ENCODE data around the gene PDP2.
"Not testable (repeated sequence)": the region's sequence is repeated elsewhere in the genome, so short reads cannot be mapped to it uniquely, and the experiment has no call there.

The PDP2 gene

DNA sequence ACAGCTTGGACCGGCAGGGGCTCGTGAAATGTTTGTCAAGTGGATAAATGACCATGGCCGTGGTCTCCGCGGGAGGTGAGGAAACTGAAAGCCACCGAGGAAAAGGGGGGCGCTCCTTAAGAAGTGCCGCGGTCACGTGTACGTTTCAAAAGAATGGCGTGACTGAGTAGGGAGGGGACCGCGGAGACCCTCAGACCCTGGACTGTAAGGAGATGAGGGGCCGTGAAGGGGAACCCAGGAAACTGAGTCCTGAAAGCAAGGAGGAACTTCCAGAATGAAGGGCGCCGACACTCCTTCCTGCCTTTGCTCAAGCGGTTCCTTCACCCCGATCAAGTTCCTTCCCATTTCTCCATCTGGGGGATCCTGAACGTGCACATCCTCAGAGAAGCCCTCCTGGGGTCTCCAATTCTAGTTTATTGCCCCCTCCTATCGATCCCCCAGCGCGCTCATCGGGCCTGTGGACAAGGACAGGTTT lies 54.6 kb downstream of the PDP2 start:
- Histone ChIP-seq H3K4me1 (ENCODE audit: control insufficient read depth, insufficient read depth, low read length, poor library complexity, severe bottlenecking) (peaks cover 21% of the 10 kb centered on the region), H3K36me3 (ENCODE audit: control insufficient read depth, insufficient read depth, low read length) (peaks cover 18% of the 10 kb centered on the region)
- DNase-seq: not testable (repeated sequence)

DNA sequence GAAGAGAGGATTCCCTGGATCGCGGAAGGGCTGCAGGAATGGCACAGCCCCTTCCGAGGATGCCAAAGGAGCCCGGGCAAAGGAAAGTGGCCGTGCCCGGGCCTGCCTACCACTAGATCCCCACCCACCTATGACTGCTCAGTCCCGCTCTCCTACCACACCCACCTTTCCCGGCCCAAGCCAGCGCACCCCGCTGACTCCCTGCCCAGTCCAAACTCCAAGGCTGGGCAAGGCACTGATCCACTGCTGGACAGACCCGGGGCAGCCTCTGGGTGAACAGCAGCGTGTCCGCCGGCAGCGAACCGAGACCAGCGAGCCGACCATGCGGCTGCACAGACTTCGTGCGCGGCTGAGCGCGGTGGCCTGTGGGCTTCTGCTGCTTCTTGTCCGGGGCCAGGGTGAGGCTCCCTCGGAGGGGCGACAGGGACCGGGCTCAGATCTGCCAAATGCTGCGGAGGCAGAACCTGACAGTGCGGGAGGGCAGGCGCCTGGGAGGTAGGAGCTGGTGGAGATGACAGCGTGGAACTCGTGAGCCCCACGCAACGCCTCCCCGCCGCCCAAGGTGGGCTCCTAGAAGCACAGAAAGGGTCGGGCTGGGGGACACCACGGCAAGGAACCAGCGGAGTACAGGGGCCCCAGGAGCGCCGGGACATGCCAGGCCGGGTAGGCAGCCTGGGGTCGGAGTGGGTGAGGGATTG lies 55.1 kb downstream of the PDP2 start, which contains the start of gene CES2:
Gene CES2, plus strand, starts transcription at position 203 of the 698 bp plus-strand sequence. Its CDS starts 120 bp downstream, at position 323.
- H3K36me3 ChIP-seq (ENCODE audit: control insufficient read depth, insufficient read depth, low read length): peaks cover 24% of the 10 kb centered on the region
- no peaks in the 10 kb centered on the region for H3K27me3 ChIP-seq (replicated peaks; ENCODE audit: control insufficient read depth, insufficient read depth, low read length, poor library complexity, severe bottlenecking)
- H3K4me3 ChIP-seq (ENCODE audit: insufficient read depth, low read depth, low read length, poor library complexity, severe bottlenecking): peak within 1 kb of the TSS; percentile 97
- H3K9me3 ChIP-seq (ENCODE audit: control insufficient read depth, low read length): no peaks in the 10 kb centered on the region
- H3K27ac ChIP-seq (ENCODE audit: insufficient read depth, low read length, poor library complexity, severe bottlenecking): peak within 1 kb of the TSS; percentile 92
- no peak for DNase-seq
- peaks cover 21% of the 10 kb centered on the region for H3K4me1 ChIP-seq (ENCODE audit: control insufficient read depth, insufficient read depth, low read length, poor library complexity, severe bottlenecking)

More for the DNA sequence above, 54.6 kb downstream of the PDP2 start:
- H3K27ac ChIP-seq (ENCODE audit: insufficient read depth, low read length, poor library complexity, severe bottlenecking): peak overlapping the region; percentile 92
- H3K27me3 ChIP-seq (replicated peaks; ENCODE audit: control insufficient read depth, insufficient read depth, low read length, poor library complexity, severe bottlenecking); H3K9me3 ChIP-seq (ENCODE audit: control insufficient read depth, low read length): not testable (repeated sequence)
- H3K4me3 ChIP-seq (ENCODE audit: insufficient read depth, low read depth, low read length, poor library complexity, severe bottlenecking): peak overlapping the region; percentile 97

DNA sequence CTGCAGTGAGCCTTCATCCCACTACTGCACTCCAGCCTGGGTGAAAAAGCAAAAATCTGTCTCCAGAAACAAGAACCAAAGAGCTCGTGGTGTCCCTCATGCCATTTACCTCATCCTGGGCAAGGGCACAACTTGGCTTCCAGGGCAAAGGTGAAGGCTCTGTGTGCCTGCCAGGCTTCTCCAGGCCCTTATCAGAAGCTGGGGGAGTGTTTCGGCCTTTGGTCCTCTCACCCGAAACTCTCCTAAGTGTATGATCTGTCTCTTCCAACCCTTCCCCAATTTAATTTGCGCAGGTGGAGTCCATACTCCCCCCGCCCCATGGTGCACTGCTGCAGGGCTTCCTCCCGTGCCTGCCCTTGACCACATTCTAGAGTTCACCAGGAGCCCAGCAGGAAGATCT lies 56.1 kb downstream of the PDP2 start:
- peaks cover 34% of the 10 kb centered on the region for H3K36me3 ChIP-seq (ENCODE audit: control insufficient read depth, insufficient read depth, low read length)
- H3K27ac ChIP-seq (ENCODE audit: insufficient read depth, low read length, poor library complexity, severe bottlenecking): no peak overlapping the region
- H3K9me3 ChIP-seq (ENCODE audit: control insufficient read depth, low read length): no peaks in the 10 kb centered on the region
- DNase-seq: no peak
- H3K27me3 ChIP-seq (replicated peaks; ENCODE audit: control insufficient read depth, insufficient read depth, low read length, poor library complexity, severe bottlenecking): no peaks in the 10 kb centered on the region
- no peak overlapping the region for H3K4me3 ChIP-seq (ENCODE audit: insufficient read depth, low read depth, low read length, poor library complexity, severe bottlenecking)
- H3K4me1 ChIP-seq (ENCODE audit: control insufficient read depth, insufficient read depth, low read length, poor library complexity, severe bottlenecking): peaks cover 21% of the 10 kb centered on the region

DNA sequence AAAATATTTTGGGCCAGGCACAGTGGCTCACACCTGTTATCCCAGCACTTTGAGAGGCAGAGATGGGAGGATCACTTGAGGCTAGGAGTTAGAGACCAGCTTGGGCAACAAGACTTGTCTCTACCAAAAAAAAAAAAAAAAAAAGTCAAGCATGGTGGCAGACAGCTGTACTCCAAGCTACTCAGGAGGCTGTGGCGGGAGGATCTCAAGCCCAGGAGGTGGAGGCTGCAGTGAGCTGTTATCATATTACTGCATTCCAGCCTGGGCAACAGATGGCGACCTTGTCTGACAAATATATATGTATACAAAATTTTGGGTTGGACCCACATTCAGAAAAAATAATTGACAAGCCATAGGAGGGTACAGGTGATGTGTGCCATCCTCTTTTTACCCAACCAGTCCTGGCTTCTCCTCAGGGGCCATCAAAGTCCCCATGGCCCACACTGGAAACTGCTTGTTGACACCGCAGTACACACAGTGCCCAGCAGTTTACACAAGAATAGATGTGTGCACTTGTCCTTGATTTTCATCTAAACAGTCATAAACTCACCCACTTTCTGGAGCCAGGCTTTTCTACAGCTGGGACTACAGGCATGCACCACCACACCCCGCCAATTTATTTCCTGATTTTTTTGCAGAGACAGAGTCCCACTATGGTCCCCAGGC lies 56.7 kb downstream of the PDP2 start:
- H3K4me1 ChIP-seq (ENCODE audit: control insufficient read depth, insufficient read depth, low read length, poor library complexity, severe bottlenecking): peaks cover 21% of the 10 kb centered on the region
- no peak for DNase-seq
- no peak overlapping the region for H3K27ac ChIP-seq (ENCODE audit: insufficient read depth, low read length, poor library complexity, severe bottlenecking)
- H3K36me3 ChIP-seq (ENCODE audit: control insufficient read depth, insufficient read depth, low read length): peaks cover 39% of the 10 kb centered on the region
- no peak overlapping the region for H3K4me3 ChIP-seq (ENCODE audit: insufficient read depth, low read depth, low read length, poor library complexity, severe bottlenecking)
- H3K27me3 ChIP-seq (replicated peaks; ENCODE audit: control insufficient read depth, insufficient read depth, low read length, poor library complexity, severe bottlenecking): no peaks in the 10 kb centered on the region
- H3K9me3 ChIP-seq (ENCODE audit: control insufficient read depth, low read length): no peaks in the 10 kb centered on the region

DNA sequence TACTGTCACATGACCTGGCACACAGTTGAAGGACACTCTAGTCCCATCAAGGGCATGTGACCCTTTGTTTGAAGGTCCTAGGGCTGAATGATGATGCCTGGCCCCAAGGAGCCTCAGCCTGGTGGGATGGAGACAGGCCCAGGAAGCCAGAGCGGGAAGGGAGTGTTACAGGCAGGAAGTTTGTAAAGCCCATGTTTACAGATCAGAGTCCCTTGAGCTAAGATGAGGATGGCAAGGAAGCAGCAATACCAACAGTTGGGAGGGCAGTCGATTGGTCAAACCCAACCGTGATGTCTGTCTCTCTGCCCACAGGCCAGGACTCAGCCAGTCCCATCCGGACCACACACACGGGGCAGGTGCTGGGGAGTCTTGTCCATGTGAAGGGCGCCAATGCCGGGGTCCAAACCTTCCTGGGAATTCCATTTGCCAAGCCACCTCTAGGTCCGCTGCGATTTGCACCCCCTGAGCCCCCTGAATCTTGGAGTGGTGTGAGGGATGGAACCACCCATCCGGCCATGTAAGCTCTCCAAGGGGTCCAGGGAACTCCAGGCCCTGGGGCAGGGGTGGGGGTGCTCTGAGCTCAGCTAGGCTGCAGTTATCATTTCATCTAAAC lies 57.5 kb downstream of the PDP2 start:
- no peak overlapping the region for H3K4me3 ChIP-seq (ENCODE audit: insufficient read depth, low read depth, low read length, poor library complexity, severe bottlenecking)
- no peak overlapping the region for H3K27ac ChIP-seq (ENCODE audit: insufficient read depth, low read length, poor library complexity, severe bottlenecking)
- no peaks in the 10 kb centered on the region for H3K27me3 ChIP-seq (replicated peaks; ENCODE audit: control insufficient read depth, insufficient read depth, low read length, poor library complexity, severe bottlenecking)
- peaks cover 40% of the 10 kb centered on the region for H3K36me3 ChIP-seq (ENCODE audit: control insufficient read depth, insufficient read depth, low read length)
- DNase-seq: no peak
- H3K4me1 ChIP-seq (ENCODE audit: control insufficient read depth, insufficient read depth, low read length, poor library complexity, severe bottlenecking): peaks cover 21% of the 10 kb centered on the region
- no peaks in the 10 kb centered on the region for H3K9me3 ChIP-seq (ENCODE audit: control insufficient read depth, low read length)

DNA sequence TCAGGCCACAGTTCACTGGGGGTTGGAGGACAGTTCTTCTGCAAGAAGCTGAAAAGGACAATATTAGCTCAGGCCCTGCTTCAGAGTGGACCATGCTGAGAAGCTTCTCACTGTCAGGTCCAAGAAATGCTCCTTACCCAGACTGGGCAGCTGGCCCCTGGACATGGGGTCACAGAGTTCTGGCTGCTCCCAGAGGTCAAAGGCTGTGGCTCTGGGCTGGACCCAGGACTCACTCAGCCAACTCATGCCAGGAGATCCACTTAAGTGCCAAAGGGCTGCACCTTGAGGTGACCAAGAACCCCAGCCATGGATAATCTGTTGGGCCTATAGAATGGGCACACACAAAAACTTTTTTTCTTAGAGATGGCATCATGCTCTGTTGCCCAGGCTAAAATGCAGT lies 59.1 kb downstream of the PDP2 start:
- Histone ChIP-seq H3K36me3 (ENCODE audit: control insufficient read depth, insufficient read depth, low read length) (peaks cover 49% of the 10 kb centered on the region), H3K4me1 (ENCODE audit: control insufficient read depth, insufficient read depth, low read length, poor library complexity, severe bottlenecking) (peaks cover 12% of the 10 kb centered on the region), H3K4me3 (ENCODE audit: insufficient read depth, low read depth, low read length, poor library complexity, severe bottlenecking) (no peak overlapping the region), H3K9me3 (ENCODE audit: control insufficient read depth, low read length) (no peaks in the 10 kb centered on the region), H3K27me3 (replicated peaks; ENCODE audit: control insufficient read depth, insufficient read depth, low read length, poor library complexity, severe bottlenecking) (no peaks in the 10 kb centered on the region), H3K27ac (ENCODE audit: insufficient read depth, low read length, poor library complexity, severe bottlenecking) (no peak overlapping the region)
- DNase-seq: no peak

DNA sequence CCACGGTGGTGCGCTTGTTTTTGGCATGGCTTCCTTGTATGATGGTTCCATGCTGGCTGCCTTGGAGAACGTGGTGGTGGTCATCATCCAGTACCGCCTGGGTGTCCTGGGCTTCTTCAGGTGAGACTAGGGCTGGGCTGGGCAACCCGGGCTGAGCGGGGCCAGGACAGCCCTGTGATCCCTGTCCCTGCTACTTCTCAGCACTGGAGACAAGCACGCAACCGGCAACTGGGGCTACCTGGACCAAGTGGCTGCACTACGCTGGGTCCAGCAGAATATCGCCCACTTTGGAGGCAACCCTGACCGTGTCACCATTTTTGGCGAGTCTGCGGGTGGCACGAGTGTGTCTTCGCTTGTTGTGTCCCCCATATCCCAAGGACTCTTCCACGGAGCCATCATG lies 59.9 kb downstream of the PDP2 start:
- DNase-seq: no peak
- Histone ChIP-seq H3K9me3 (ENCODE audit: control insufficient read depth, low read length) (no peaks in the 10 kb centered on the region), H3K36me3 (ENCODE audit: control insufficient read depth, insufficient read depth, low read length) (peaks cover 49% of the 10 kb centered on the region), H3K4me1 (ENCODE audit: control insufficient read depth, insufficient read depth, low read length, poor library complexity, severe bottlenecking) (peaks cover 9% of the 10 kb centered on the region), H3K4me3 (ENCODE audit: insufficient read depth, low read depth, low read length, poor library complexity, severe bottlenecking) (no peak overlapping the region), H3K27me3 (replicated peaks; ENCODE audit: control insufficient read depth, insufficient read depth, low read length, poor library complexity, severe bottlenecking) (no peaks in the 10 kb centered on the region), H3K27ac (ENCODE audit: insufficient read depth, low read length, poor library complexity, severe bottlenecking) (no peak overlapping the region)
